Prostate gland (tissue), 2 donors: ENCODE data around the gene ANKRD13A.
"Not testable (repeated sequence)": the region's sequence is repeated elsewhere in the genome, so short reads cannot be mapped to it uniquely, and the experiment has no call there.

ENCODE experiments used
- CTCF ChIP-seq, 4 experiments: fragments of 200-600 bp in 2 of 4; fragments of 450-650 bp in 2 of 4; sonication (generic) in 2 of 4; IDR thresholded peaks; 1 replicate in 3 of 4; 2 replicates in 1 of 4; pipeline ENCODE4 v1.5.1; 2016 to 2019; ENCODE audit warnings: antibody characterized with exemption in 4 of 4, mild to moderate bottlenecking in 2 of 4, moderate library complexity in 2 of 4
- POLR2A ChIP-seq: fragments of 450-650 bp; IDR thresholded peaks from one replicate; pipeline ENCODE4 v1.6.1; 2016; ENCODE audit warnings: antibody characterized with exemption, mild to moderate bottlenecking
- POLR2AphosphoS5 ChIP-seq: sonication (generic); formaldehyde crosslinking; IDR thresholded peaks from one replicate; pipeline ENCODE4 v1.6.1; 2017; ENCODE audit warnings: antibody characterized with exemption

- TF ChIP-seq CTCF (IDR thresholded peaks at IDR 0.05); POLR2A; POLR2AphosphoS5: not testable (repeated sequence)
Observed at GRCh38 chr12:110008681-110009398, 9.6 kb downstream of the ANKRD13A start.
